DND-41 (cell line): ENCODE data around the gene GDNF.

Source experiments
- ATAC-seq: fragments of 200-7000 bp; cut with Tn5 transposase; 3 replicates; pipeline ENCODE4 v1.9.1; 2021; ENCODE audit warnings: low read depth; ENCODE audit not compliant: insufficient read depth
- DNase-seq: peaks from one replicate; pipeline ENCODE4 v3.0.0-alpha.2; 2020
- H2AFZ ChIP-seq: 2 replicates; pipeline ENCODE4 v1.6.0; 2012; ENCODE audit warnings: low read depth, low read length
- H3K27ac ChIP-seq: 2 replicates; pipeline ENCODE4 v1.5.1; 2012; ENCODE audit warnings: low read length, inconsistent platforms
- H3K27me3 ChIP-seq: fragments of 200-600 bp; sonication (generic); 2 replicates; pipeline ENCODE4 v1.6.0; 2012; ENCODE audit warnings: low read length, mild to moderate bottlenecking, inconsistent platforms; ENCODE audit not compliant: insufficient read depth, poor library complexity
- H3K36me3 ChIP-seq: 2 replicates; pipeline ENCODE4 v1.5.1; 2012; ENCODE audit warnings: low read length, inconsistent platforms; ENCODE audit not compliant: insufficient read depth
- H3K4me1 ChIP-seq: 2 replicates; pipeline ENCODE4 v1.5.1; 2012; ENCODE audit warnings: mild to moderate bottlenecking, low read length; ENCODE audit not compliant: insufficient read depth
- H3K4me2 ChIP-seq: 2 replicates; pipeline ENCODE4 v1.6.0; 2012; ENCODE audit warnings: mild to moderate bottlenecking, moderate library complexity, low read length, inconsistent platforms; ENCODE audit not compliant: insufficient read depth
- H3K4me3 ChIP-seq, 2 experiments: fragments of 200-600 bp in 1 of 2; shearing (Covaris generic) in 1 of 2; 2 replicates each; pipeline ENCODE4 v1.5.1; 2012 to 2016; ENCODE audit warnings: inconsistent platforms in 2 of 2, low read length in 2 of 2, mild to moderate bottlenecking in 2 of 2, low read depth in 1 of 2, moderate library complexity in 1 of 2
- H3K79me2 ChIP-seq: 2 replicates; pipeline ENCODE4 v1.6.0; 2012; ENCODE audit warnings: low read length, inconsistent platforms; ENCODE audit not compliant: insufficient read depth
- H3K9ac ChIP-seq: 2 replicates; pipeline ENCODE4 v1.6.0; 2012; ENCODE audit warnings: low read depth, mild to moderate bottlenecking, inconsistent platforms, low read length, moderate library complexity
- H3K9me3 ChIP-seq: 2 replicates; pipeline ENCODE4 v1.5.1; 2012; ENCODE audit warnings: low read length, moderate library complexity, mild to moderate bottlenecking, inconsistent platforms; ENCODE audit not compliant: insufficient read depth, severe bottlenecking
- H4K20me1 ChIP-seq: 2 replicates; pipeline ENCODE4 v1.6.0; 2012; ENCODE audit warnings: low read length; ENCODE audit not compliant: insufficient read depth
- EZH2 ChIP-seq: IDR thresholded peaks from 3 replicates; pipeline ENCODE4 v1.6.1; 2012; ENCODE audit warnings: borderline replicate concordance, low read depth, mild to moderate bottlenecking, moderate library complexity, low read length, inconsistent platforms; ENCODE audit not compliant: severe bottlenecking
- TF ChIP-seq, protein P1 (sequence below): IDR thresholded peaks from 2 replicates; pipeline ENCODE4 v1.5.1; 2012; ENCODE audit warnings: borderline replicate concordance, low read length, moderate library complexity, mild to moderate bottlenecking; ENCODE audit not compliant: poor library complexity, severe bottlenecking; ENCODE audit errors: extremely low read depth

GDNF gene

DNA sequence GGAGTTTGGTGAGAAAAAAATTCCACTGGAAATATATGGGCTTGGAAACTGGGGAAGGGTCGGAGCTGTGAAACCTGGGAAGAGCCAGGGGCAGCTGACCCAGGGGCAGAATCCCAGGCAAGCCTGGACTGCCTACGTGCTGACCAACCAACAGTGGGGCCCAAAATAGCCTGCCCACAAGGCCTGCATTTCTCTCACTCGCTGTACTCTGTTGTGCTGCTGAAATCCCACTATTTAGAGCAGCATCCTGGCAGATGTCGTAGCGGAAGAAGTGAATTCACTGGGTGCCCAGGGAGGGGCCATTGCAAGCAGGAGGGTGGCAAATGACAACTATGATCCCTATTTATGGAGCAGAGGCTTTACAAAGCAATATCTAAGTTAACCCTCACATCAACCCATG is 9.5 kb downstream of the GDNF start:
- DNase-seq (no peak), ATAC-seq (no peak)
- H3K9me3 ChIP-seq: no peaks in the 10 kb centered on the region
- H2AFZ ChIP-seq: no peak overlapping the region
- TF ChIP-seq, protein P1, sequence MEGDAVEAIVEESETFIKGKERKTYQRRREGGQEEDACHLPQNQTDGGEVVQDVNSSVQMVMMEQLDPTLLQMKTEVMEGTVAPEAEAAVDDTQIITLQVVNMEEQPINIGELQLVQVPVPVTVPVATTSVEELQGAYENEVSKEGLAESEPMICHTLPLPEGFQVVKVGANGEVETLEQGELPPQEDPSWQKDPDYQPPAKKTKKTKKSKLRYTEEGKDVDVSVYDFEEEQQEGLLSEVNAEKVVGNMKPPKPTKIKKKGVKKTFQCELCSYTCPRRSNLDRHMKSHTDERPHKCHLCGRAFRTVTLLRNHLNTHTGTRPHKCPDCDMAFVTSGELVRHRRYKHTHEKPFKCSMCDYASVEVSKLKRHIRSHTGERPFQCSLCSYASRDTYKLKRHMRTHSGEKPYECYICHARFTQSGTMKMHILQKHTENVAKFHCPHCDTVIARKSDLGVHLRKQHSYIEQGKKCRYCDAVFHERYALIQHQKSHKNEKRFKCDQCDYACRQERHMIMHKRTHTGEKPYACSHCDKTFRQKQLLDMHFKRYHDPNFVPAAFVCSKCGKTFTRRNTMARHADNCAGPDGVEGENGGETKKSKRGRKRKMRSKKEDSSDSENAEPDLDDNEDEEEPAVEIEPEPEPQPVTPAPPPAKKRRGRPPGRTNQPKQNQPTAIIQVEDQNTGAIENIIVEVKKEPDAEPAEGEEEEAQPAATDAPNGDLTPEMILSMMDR: no peak
- TF ChIP-seq EZH2: no peak
- no peaks in the 10 kb centered on the region for H4K20me1 ChIP-seq
- no peaks in the 10 kb centered on the region for H3K4me1 ChIP-seq
- H3K36me3 ChIP-seq: no peaks in the 10 kb centered on the region
- H3K9ac ChIP-seq: no peak overlapping the region
- no peak overlapping the region for H3K4me2 ChIP-seq
- peaks cover 13% of the 10 kb centered on the region for H3K27me3 ChIP-seq
- no peak overlapping the region for H3K27ac ChIP-seq
- H3K79me2 ChIP-seq: no peaks in the 10 kb centered on the region
- no peak overlapping the region for H3K4me3 ChIP-seq

DNA sequence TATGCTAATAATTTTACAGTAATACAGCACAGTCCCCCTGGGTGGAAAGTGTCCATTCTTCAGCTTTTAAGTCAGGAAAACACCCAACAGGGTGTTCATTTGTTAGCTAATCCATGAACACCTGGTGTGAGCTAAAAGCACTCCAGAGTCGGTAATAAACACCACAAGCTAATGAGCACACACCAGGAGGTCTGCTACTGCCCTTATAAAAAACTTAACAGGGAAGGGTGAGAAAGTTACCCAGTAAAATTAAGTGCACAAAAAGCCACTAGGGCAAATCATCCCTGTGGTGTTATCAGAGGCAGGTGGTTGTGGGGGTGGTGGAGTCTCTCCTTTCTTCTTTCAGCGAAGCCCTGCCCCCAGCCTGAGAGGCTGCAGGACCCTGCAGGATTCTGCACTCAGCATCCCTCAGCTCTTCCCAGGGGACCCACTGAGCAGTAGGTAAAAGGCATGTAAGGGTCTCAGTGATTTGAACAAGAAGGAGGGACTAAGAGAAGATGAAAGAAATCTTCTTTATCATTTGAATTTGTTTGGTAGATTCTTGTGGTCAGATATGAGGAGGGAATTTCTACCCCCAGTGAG is 14.4 kb downstream of the GDNF start:
- H4K20me1 ChIP-seq: no peaks in the 10 kb centered on the region
- DNase-seq: no peak
- H3K9ac ChIP-seq: no peak overlapping the region
- peaks cover 6% of the 10 kb centered on the region for H3K27me3 ChIP-seq
- H3K36me3 ChIP-seq: no peaks in the 10 kb centered on the region
- TF ChIP-seq, protein P1: no peak
- H3K9me3 ChIP-seq: no peaks in the 10 kb centered on the region
- no peak overlapping the region for H3K4me3 ChIP-seq
- no peaks in the 10 kb centered on the region for H3K79me2 ChIP-seq
- H2AFZ ChIP-seq: no peak overlapping the region
- no peak overlapping the region for H3K27ac ChIP-seq
- no peak overlapping the region for H3K4me2 ChIP-seq
- no peaks in the 10 kb centered on the region for H3K4me1 ChIP-seq
- no peak for ATAC-seq

DNA sequence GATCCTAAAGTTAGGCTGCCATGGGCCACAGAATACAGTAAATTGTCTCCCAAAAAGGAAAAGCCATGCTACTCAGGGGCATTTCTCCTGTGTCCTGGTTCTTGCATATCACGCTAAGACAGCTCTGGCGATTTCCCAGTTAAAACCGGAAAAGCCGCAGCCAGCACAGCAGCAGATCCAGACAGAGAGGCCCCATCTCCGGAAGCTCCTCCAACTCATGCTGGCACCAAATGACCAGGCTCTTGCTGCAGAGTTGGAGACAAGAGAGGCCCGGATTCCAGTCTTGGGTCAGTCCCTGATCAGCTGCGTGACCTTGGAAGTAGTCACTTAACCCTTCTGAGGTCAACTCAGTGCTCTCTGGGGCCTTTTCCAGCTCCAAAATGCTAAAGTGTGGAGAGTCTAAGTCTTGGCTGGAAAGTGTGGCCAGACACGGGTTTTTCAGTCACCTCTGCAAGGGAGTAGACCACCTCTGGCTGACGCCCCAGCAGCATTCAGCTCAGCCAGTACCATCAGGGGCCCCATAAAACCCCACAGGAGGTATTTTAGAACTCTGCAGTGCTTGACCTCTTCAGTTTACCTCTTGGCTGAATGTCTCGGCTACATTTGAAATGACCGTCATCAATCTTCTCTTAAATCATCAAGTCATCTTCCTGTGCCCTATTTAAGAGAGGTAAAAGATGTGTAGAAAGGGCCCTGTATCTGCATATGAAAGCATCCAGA is 16.2 kb downstream of the GDNF start:
- no peak for ATAC-seq
- H2AFZ ChIP-seq: no peak overlapping the region
- H3K4me3 ChIP-seq: no peak overlapping the region
- DNase-seq: no peak
- no peaks in the 10 kb centered on the region for H3K79me2 ChIP-seq
- no peaks in the 10 kb centered on the region for H3K36me3 ChIP-seq
- H3K27ac ChIP-seq: no peak overlapping the region
- no peaks in the 10 kb centered on the region for H4K20me1 ChIP-seq
- no peaks in the 10 kb centered on the region for H3K9me3 ChIP-seq
- TF ChIP-seq, protein P1: no peak
- no peak for TF ChIP-seq EZH2
- H3K4me2 ChIP-seq: no peak overlapping the region
- no peaks in the 10 kb centered on the region for H3K4me1 ChIP-seq
- H3K9ac ChIP-seq: no peak overlapping the region
- H3K27me3 ChIP-seq: no peaks in the 10 kb centered on the region
